Fibroblast of lung (primary cell): ENCODE measurements around the gene STBD1. TPM values are rescaled to one million over a fixed set of nuclear protein-coding genes. Genes with fewer than 3 reads are reported as not detected.
"Not testable (repeated sequence)": the region's sequence is repeated elsewhere in the genome, so short reads cannot be mapped to it uniquely, and the experiment has no call there.

ENCODE experiments used
- DNase-seq, 2 donors: peaks; one replicate each; pipeline versions ENCODE4 v3.0.0 to v3.0.0-alpha.2; 2010; ENCODE audit warnings: low read depth in 2 of 2
- H2AFZ ChIP-seq: 2 replicates; pipeline ENCODE4 v1.5.1; 2012; ENCODE audit warnings: low read length, control low read depth, inconsistent platforms
- H3K27ac ChIP-seq: 2 replicates; pipeline ENCODE4 v1.5.1; 2011; ENCODE audit warnings: low read length, control low read depth; ENCODE audit not compliant: insufficient read depth
- H3K27me3 ChIP-seq: 2 replicates; pipeline ENCODE4 v1.5.1; 2011; ENCODE audit warnings: mild to moderate bottlenecking, low read length; ENCODE audit not compliant: control insufficient read depth, insufficient read depth
- H3K36me3 ChIP-seq: 2 replicates; pipeline ENCODE4 v1.5.1; 2011; ENCODE audit warnings: low read length; ENCODE audit not compliant: control insufficient read depth, insufficient read depth
- H3K4me1 ChIP-seq: 2 replicates; pipeline ENCODE4 v1.5.1; 2011; ENCODE audit warnings: low read length; ENCODE audit not compliant: control insufficient read depth, insufficient read depth; ENCODE audit errors: extremely low read depth
- H3K4me2 ChIP-seq: 2 replicates; pipeline ENCODE4 v1.5.1; 2011; ENCODE audit warnings: low read length, control low read depth; ENCODE audit not compliant: insufficient read depth; ENCODE audit errors: extremely low read depth
- H3K4me3 ChIP-seq, 4 experiments: fragments of 200-600 bp in 1 of 4; sonication (generic) in 1 of 4; replicated peaks in 1 of 4; 2 replicates each; pipeline ENCODE4 v1.5.1; 2011 to 2016; ENCODE audit warnings: low read length in 4 of 4, low read depth in 3 of 4, mild to moderate bottlenecking in 3 of 4, control low read depth in 2 of 4, inconsistent platforms in 1 of 4, mixed read lengths in 1 of 4; ENCODE audit not compliant: insufficient read depth in 1 of 4; ENCODE audit errors: control extremely low read depth in 1 of 4
- H3K79me2 ChIP-seq: 2 replicates; pipeline ENCODE4 v1.5.1; 2012; ENCODE audit warnings: mild to moderate bottlenecking, low read length, inconsistent platforms; ENCODE audit not compliant: control insufficient read depth, insufficient read depth
- H3K9ac ChIP-seq: 2 replicates; pipeline ENCODE4 v1.5.1; 2011; ENCODE audit warnings: mild to moderate bottlenecking, low read length, control low read depth; ENCODE audit not compliant: insufficient read depth
- H3K9me3 ChIP-seq: 2 replicates; pipeline ENCODE4 v1.5.1; 2012; ENCODE audit warnings: low read depth, low read length; ENCODE audit not compliant: control insufficient read depth, insufficient read depth
- H4K20me1 ChIP-seq: 2 replicates; pipeline ENCODE4 v1.5.1; 2011; ENCODE audit warnings: low read length; ENCODE audit not compliant: control insufficient read depth, insufficient read depth; ENCODE audit errors: extremely low read depth
- EZH2 ChIP-seq: IDR thresholded peaks from 2 replicates; pipeline ENCODE4 v1.5.1; 2012; ENCODE audit warnings: low read length, control low read depth, mild to moderate bottlenecking; ENCODE audit errors: missing control alignments
- polyA plus RNA-seq, 2 donors: library from polyadenylated mRNA; depleted of rRNA in 1 of 2; stranded (reverse) in 1 of 2; unstranded in 1 of 2; fragments of >200 nt; gene quantifications; 2 replicates each; pipeline ENCODE4 v1.2.1, GENCODE V29; 2011 to 2012; ENCODE audit warnings: missing spikeins in 1 of 2
- total RNA-seq: library from RNA; depleted of rRNA; stranded (reverse); fragments of >200 nt; gene quantifications from 2 replicates; pipeline ENCODE4 v1.2.1, GENCODE V29; 2014
- TF ChIP-seq, protein P1 (sequence below), 2 donors: IDR thresholded peaks in 1 of 2; conservative IDR thresholded peaks in 1 of 2; 1 replicate in 1 of 2; 2 replicates in 1 of 2; pipeline ENCODE4 v1.5.1; 2011 to 2012; ENCODE audit warnings: low read length in 2 of 2, control low read depth in 1 of 2, inconsistent platforms in 1 of 2, low read depth in 1 of 2, mild to moderate bottlenecking in 1 of 2

Gene STBD1
- total and polyA plus RNA-seq, 2 donors (not counting 1 experiment from before 2014, with no cell fraction given) = 3.1 to 17.5 TPM

DNA sequence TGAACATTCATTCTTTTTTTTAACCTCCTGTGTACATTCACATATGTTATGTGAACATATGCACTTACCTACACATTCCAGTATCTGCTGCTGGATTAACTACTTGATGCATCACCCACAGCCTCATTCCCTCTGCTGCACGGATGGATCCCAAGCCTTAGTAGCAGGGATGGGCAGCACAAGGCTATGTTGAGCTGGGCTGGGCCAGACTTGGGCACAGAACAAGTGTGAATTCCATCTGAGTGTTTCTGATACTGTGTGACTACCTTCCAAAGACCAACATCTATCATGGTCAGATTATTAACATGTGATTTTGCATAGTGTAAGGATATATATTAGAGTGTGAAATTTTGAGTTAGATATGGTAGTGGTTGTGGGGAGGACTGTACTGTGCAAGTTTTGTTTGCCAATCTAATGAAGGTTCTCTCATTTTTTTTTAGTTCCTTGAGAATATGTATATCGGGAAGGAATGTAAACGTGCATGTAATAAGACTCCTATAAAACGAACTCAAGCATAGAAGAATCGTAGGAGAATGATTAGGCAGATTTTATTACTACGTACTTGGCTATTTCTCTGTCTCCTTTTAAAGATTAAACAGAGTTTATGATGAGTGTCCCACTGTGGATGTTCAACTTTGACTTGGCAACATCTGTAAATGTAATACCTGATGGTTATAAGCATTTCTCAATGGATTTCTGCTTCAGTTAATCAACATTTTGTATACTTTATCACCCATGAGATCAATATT is 23.4 kb upstream of the STBD1 start:
- H3K4me3 ChIP-seq = no peak overlapping the region
- no peaks in the 10 kb centered on the region for H3K27me3 ChIP-seq
- no peak overlapping the region for H2AFZ ChIP-seq
- DNase-seq = no peak
- H3K9me3 ChIP-seq = no peaks in the 10 kb centered on the region
- no peaks in the 10 kb centered on the region for H3K36me3 ChIP-seq
- H3K27ac ChIP-seq = no peak overlapping the region
- H3K79me2 ChIP-seq = no peaks in the 10 kb centered on the region
- no peaks in the 10 kb centered on the region for H3K4me1 ChIP-seq
- H3K9ac ChIP-seq = no peak overlapping the region
- no peak for TF ChIP-seq EZH2
- TF ChIP-seq, protein P1, sequence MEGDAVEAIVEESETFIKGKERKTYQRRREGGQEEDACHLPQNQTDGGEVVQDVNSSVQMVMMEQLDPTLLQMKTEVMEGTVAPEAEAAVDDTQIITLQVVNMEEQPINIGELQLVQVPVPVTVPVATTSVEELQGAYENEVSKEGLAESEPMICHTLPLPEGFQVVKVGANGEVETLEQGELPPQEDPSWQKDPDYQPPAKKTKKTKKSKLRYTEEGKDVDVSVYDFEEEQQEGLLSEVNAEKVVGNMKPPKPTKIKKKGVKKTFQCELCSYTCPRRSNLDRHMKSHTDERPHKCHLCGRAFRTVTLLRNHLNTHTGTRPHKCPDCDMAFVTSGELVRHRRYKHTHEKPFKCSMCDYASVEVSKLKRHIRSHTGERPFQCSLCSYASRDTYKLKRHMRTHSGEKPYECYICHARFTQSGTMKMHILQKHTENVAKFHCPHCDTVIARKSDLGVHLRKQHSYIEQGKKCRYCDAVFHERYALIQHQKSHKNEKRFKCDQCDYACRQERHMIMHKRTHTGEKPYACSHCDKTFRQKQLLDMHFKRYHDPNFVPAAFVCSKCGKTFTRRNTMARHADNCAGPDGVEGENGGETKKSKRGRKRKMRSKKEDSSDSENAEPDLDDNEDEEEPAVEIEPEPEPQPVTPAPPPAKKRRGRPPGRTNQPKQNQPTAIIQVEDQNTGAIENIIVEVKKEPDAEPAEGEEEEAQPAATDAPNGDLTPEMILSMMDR (conservative IDR thresholded peaks at IDR 0.05 in 1 of 2, IDR thresholded peaks at IDR 0.05 in 1 of 2; ENCODE audit: low read depth in 1 of 2, low read length in 2 of 2) = no peak
- no peak overlapping the region for H3K4me2 ChIP-seq
- H4K20me1 ChIP-seq = no peaks in the 10 kb centered on the region

DNA sequence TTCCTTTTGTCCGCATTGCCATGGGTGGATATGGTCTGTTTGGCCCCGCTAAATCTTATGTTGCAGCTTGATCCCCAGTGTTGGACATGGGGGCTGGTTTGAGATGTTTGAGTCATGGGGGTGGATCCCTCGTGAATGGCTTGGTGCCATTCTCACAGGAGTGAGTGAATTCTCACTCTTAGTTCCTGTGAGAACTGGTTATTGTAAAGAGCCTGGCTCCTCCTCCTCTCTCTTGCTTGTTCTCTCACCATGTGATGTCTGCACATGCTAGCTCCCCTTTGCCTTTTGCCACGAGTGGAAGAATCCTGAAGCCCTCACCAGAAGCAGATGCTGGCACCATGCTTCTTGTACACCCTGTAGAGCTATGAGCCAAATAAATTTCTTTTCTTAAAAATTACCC is 22.6 kb upstream of the STBD1 start:
- TF ChIP-seq EZH2 = no peak
- TF ChIP-seq, protein P1 (conservative IDR thresholded peaks at IDR 0.05 in 1 of 2, IDR thresholded peaks at IDR 0.05 in 1 of 2; ENCODE audit: low read depth in 1 of 2, low read length in 2 of 2) = no peak
- Histone ChIP-seq H2AFZ (no peak overlapping the region), H3K4me2 (no peak overlapping the region)

DNA sequence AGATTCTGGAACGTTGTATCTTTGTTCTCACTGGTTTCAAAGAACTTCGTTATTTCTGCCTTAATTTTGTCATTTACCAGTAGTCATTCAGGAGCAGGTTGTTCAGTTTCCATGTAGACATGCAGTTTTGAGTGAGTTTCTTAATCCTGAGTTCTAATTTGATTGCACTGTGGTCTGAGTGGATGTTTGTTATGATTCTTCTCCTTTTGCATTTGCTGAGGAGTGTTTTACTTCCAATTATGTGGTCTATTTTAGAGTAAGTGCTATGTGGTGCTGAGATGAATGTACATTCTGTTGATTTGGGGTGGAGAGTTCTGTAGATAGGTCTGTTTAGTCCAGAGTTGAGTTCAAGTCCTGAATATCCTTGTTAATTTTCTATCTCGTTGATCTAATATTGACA is 18.7 kb upstream of the STBD1 start:
- not testable (repeated sequence) for H3K9ac ChIP-seq, H3K27ac ChIP-seq, DNase-seq, H2AFZ ChIP-seq, H3K9me3 ChIP-seq, H3K79me2 ChIP-seq, H3K4me2 ChIP-seq, H4K20me1 ChIP-seq, H3K4me1 ChIP-seq, H3K36me3 ChIP-seq, H3K4me3 ChIP-seq
- H3K27me3 ChIP-seq = peaks cover 11% of the 10 kb centered on the region

More for the DNA sequence above, 22.6 kb upstream of the STBD1 start:
- H3K4me1 ChIP-seq = no peaks in the 10 kb centered on the region
- no peak overlapping the region for H3K4me3 ChIP-seq
- no peak for DNase-seq
- no peak overlapping the region for H3K27ac ChIP-seq
- H3K9ac ChIP-seq = no peak overlapping the region
- H3K27me3 ChIP-seq = no peaks in the 10 kb centered on the region
- H3K36me3 ChIP-seq = no peaks in the 10 kb centered on the region
- H4K20me1 ChIP-seq = no peaks in the 10 kb centered on the region
- H3K79me2 ChIP-seq = no peaks in the 10 kb centered on the region
- no peaks in the 10 kb centered on the region for H3K9me3 ChIP-seq
